Uterus (tissue), 4 donors: ENCODE measurements around the gene ZNF335. TPM values are rescaled to one million over a fixed set of nuclear protein-coding genes. Genes with fewer than 3 reads are reported as not detected.

ENCODE experiments used
- DNase-seq, 2 donors: peaks; one replicate each; pipeline ENCODE4 v3.0.0-alpha.2; 2019 to 2020
- H3K27ac ChIP-seq, 2 donors: fragments of 200-600 bp; sonication (generic); 1 replicate in 1 of 2; 2 replicates in 1 of 2; pipeline ENCODE4 v1.5.1; 2016 to 2018
- H3K27me3 ChIP-seq, 2 donors: fragments of 200-600 bp; sonication (generic); one replicate each; pipeline ENCODE4 v1.5.1; 2018 to 2019; ENCODE audit warnings: control low read depth in 1 of 2
- H3K36me3 ChIP-seq, 2 donors: fragments of 200-600 bp; sonication (generic); one replicate each; pipeline ENCODE4 v1.5.1; 2019; ENCODE audit warnings: control low read depth in 1 of 2
- H3K4me1 ChIP-seq, 2 donors: fragments of 200-600 bp; sonication (generic); one replicate each; pipeline ENCODE4 v1.5.1; 2018 to 2019; ENCODE audit warnings: control low read depth in 1 of 2
- H3K4me3 ChIP-seq, 2 donors: fragments of 200-600 bp; sonication (generic); 1 replicate in 1 of 2; 2 replicates in 1 of 2; pipeline ENCODE4 v1.5.1; 2018 to 2019; ENCODE audit warnings: mild to moderate bottlenecking in 1 of 2
- H3K9me3 ChIP-seq, 2 donors: fragments of 200-600 bp; sonication (generic); one replicate each; pipeline ENCODE4 v1.5.1; 2019; ENCODE audit warnings: control low read depth in 1 of 2
- CTCF ChIP-seq, 4 experiments: fragments of 200-600 bp in 2 of 4; fragments of 450-650 bp in 2 of 4; sonication (generic) in 2 of 4; IDR thresholded peaks; one replicate each; pipeline ENCODE4 v1.5.1; 2016 to 2019; ENCODE audit warnings: antibody characterized with exemption in 4 of 4, mild to moderate bottlenecking in 2 of 4, moderate library complexity in 1 of 4
- POLR2A ChIP-seq, 2 donors: fragments of 450-650 bp; IDR thresholded peaks; one replicate each; pipeline ENCODE4 v1.6.1; 2016; ENCODE audit warnings: antibody characterized with exemption in 2 of 2, mild to moderate bottlenecking in 1 of 2, moderate library complexity in 1 of 2
- intact Hi-C: fragments of 100-400 bp; cut with DNase I; formaldehyde crosslinking; loops from one replicate; pipeline ENCODE4 v1.15.1; 2023; ENCODE audit warnings: low total_unique reads
- total RNA-seq, 4 donors: library from RNA; depleted of rRNA in 3 of 4; stranded (reverse); fragments of >200 nt in 3 of 4; gene quantifications; one replicate each; pipeline versions ENCODE4 v1.1.0 to v1.2.4, GENCODE V29; 2014 to 2023
- donor health status: DM: yes; HTN: yes; CAD: no.

The ZNF335 gene
- total RNA-seq, 4 donors from 2014 or later = 14.9 to 40.0 (median 29.0) TPM

- Histone ChIP-seq H3K4me1 (no peaks in the 10 kb centered on the region), H3K27ac (peak overlapping the region; percentile 1 to 50), H3K9me3 (no peaks in the 10 kb centered on the region), H3K4me3 (no peak overlapping the region), H3K36me3 (no peaks in the 10 kb centered on the region), H3K27me3 (no peaks in the 10 kb centered on the region)
- intact Hi-C loops = no loop called here
- TF ChIP-seq CTCF (IDR thresholded peaks at IDR 0.05) = no peak
- no peak for TF ChIP-seq POLR2A (IDR thresholded peaks at IDR 0.05)
- DNase-seq = no peak
Observed at GRCh38 chr20:45945678-45946148, 26.3 kb downstream of the ZNF335 start.

GRCh38 chr20:45944965-45945677 is 26.9 kb downstream of the ZNF335 start:
- Histone ChIP-seq H3K27ac (no peak overlapping the region), H3K36me3 (no peaks in the 10 kb centered on the region), H3K4me3 (no peak overlapping the region), H3K9me3 (no peaks in the 10 kb centered on the region), H3K27me3 (no peaks in the 10 kb centered on the region), H3K4me1 (no peaks in the 10 kb centered on the region)
- no peak for DNase-seq
- intact Hi-C loops = no loop called here
- TF ChIP-seq POLR2A (IDR thresholded peaks at IDR 0.05) = no peak
- no peak for TF ChIP-seq CTCF (IDR thresholded peaks at IDR 0.05)

GRCh38 chr20:45944151-45944964 is 27.6 kb downstream of the ZNF335 start:
- H3K36me3 ChIP-seq = no peaks in the 10 kb centered on the region
- intact Hi-C loops = no loop called here

GRCh38 chr20:45943613-45944012 is 28.4 kb downstream of the ZNF335 start:
- Histone ChIP-seq H3K9me3 (no peaks in the 10 kb centered on the region), H3K27me3 (no peaks in the 10 kb centered on the region), H3K27ac (no peak overlapping the region), H3K36me3 (no peaks in the 10 kb centered on the region), H3K4me1 (no peaks in the 10 kb centered on the region), H3K4me3 (no peak overlapping the region)
- no peak for TF ChIP-seq CTCF (IDR thresholded peaks at IDR 0.05)
- no peak for TF ChIP-seq POLR2A (IDR thresholded peaks at IDR 0.05)
- DNase-seq = no peak
- intact Hi-C loops = no loop called here

More at GRCh38 chr20:45944151-45944964, 27.6 kb downstream of the ZNF335 start:
- no peaks in the 10 kb centered on the region for H3K9me3 ChIP-seq
- no peak overlapping the region for H3K27ac ChIP-seq
- H3K4me1 ChIP-seq = no peaks in the 10 kb centered on the region
- no peak overlapping the region for H3K4me3 ChIP-seq
- H3K27me3 ChIP-seq = no peaks in the 10 kb centered on the region
- TF ChIP-seq POLR2A (IDR thresholded peaks at IDR 0.05) = no peak
- TF ChIP-seq CTCF (IDR thresholded peaks at IDR 0.05) = no peak
- no peak for DNase-seq

- H3K27me3 ChIP-seq = no peaks in the 10 kb centered on the region
- DNase-seq = no peak
- no peak overlapping the region for H3K27ac ChIP-seq
- no peaks in the 10 kb centered on the region for H3K9me3 ChIP-seq
- intact Hi-C loops = no loop called here
- H3K4me1 ChIP-seq = peaks cover 3 to 6% of the 10 kb centered on the region in 2 donors
- no peak overlapping the region for H3K4me3 ChIP-seq
- TF ChIP-seq CTCF (IDR thresholded peaks at IDR 0.05) (no peak), POLR2A (IDR thresholded peaks at IDR 0.05) (no peak)
- no peaks in the 10 kb centered on the region for H3K36me3 ChIP-seq
Observed at GRCh38 chr20:45940469-45940868, 31.5 kb downstream of the ZNF335 start.
